ENCODE results near the gene PDRG1.

Gene PDRG1

DNA sequence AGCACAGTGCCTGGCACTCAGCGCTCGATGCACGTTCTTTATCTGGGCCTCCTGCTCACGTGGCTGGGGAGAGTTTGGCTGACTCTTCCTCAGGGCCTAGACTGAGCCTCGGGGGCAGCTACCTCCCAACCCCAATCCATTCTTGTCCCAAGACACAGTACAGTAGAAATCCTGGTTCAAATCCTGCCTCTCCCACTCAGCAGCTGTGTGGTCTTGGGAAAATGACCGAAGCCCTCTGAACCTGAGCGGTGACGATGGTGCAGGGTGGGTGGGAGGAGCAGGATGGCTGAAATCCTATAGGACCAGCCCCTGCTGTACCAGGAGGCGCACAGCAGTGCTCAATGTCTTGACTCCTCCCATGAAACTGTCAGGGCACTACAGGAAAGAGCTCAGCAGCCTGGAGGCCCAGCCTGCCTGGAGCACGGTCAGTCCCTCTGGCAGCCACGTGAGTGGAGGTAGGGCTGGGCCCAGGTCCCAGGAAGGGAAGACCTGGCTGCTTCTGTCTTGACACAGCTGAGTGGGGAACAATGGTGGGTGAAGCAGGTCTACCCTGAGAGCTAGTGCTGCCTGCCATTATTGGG is 31.5 kb downstream of the PDRG1 start:
- TF ChIP-seq TAF1 (IDR thresholded peaks at IDR 0.05; ENCODE audit: borderline replicate concordance, insufficient read depth, low read length) = no peak
- TF ChIP-seq POLR2AphosphoS5 (IDR thresholded peaks at IDR 0.05; ENCODE audit: low read depth, low read length) = no peak
- TF ChIP-seq, protein P1, sequence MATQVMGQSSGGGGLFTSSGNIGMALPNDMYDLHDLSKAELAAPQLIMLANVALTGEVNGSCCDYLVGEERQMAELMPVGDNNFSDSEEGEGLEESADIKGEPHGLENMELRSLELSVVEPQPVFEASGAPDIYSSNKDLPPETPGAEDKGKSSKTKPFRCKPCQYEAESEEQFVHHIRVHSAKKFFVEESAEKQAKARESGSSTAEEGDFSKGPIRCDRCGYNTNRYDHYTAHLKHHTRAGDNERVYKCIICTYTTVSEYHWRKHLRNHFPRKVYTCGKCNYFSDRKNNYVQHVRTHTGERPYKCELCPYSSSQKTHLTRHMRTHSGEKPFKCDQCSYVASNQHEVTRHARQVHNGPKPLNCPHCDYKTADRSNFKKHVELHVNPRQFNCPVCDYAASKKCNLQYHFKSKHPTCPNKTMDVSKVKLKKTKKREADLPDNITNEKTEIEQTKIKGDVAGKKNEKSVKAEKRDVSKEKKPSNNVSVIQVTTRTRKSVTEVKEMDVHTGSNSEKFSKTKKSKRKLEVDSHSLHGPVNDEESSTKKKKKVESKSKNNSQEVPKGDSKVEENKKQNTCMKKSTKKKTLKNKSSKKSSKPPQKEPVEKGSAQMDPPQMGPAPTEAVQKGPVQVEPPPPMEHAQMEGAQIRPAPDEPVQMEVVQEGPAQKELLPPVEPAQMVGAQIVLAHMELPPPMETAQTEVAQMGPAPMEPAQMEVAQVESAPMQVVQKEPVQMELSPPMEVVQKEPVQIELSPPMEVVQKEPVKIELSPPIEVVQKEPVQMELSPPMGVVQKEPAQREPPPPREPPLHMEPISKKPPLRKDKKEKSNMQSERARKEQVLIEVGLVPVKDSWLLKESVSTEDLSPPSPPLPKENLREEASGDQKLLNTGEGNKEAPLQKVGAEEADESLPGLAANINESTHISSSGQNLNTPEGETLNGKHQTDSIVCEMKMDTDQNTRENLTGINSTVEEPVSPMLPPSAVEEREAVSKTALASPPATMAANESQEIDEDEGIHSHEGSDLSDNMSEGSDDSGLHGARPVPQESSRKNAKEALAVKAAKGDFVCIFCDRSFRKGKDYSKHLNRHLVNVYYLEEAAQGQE (IDR thresholded peaks at IDR 0.05; ENCODE audit: insufficient read depth in 1 of 2, low read depth in 2 of 2, low read length in 2 of 2) = no peak
- no peak for TF ChIP-seq SIN3A (IDR thresholded peaks at IDR 0.05; ENCODE audit: borderline replicate concordance, insufficient read depth, low read length)
- no peak for TF ChIP-seq FOXP2 (optimal IDR thresholded peaks at IDR 0.05; ENCODE audit: borderline replicate concordance, extremely low read depth, extremely low read length, insufficient read depth)

DNA sequence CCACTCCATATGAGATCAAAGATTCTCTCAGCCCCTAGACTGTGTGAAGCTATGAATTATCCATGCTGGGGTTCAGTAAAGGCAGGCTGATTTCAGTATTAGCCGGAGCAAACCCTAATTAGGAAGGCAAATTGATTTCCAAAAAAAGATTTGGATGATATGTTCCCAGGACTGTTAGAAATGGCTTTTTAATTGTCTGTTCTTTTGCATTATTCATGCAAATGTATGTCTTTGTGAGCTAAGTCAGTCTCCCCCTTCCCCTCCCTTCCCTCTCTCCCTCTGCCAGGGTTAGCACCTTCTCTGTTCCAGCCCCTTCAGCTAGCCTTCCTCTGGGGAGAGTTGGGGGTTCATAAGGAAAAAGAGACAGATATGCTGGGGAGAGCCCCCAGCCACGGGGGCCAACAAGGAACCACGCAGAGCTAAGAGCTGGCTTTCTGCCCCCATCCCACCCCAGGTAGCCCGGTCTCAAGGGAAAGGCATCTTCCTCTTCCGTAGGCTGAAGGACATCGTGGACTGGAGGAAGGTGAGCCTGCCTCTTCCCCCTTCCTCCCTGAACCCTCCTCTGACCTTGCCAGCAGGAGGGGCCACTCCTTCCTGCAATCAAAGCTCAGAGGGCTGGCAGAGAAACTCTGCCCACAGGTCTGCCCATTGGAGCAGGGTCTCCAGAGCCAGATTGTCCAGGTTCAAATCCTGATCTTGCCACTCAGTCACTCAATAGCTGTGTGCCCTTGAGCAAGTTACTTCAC is 32.3 kb downstream of the PDRG1 start:
- no peak for TF ChIP-seq POLR2AphosphoS5 (IDR thresholded peaks at IDR 0.05; ENCODE audit: low read depth, low read length)
- TF ChIP-seq SIN3A (IDR thresholded peaks at IDR 0.05; ENCODE audit: borderline replicate concordance, insufficient read depth, low read length) = no peak
- TF ChIP-seq FOXP2 (optimal IDR thresholded peaks at IDR 0.05; ENCODE audit: borderline replicate concordance, extremely low read depth, extremely low read length, insufficient read depth) = no peak
- no peak for TF ChIP-seq TAF1 (IDR thresholded peaks at IDR 0.05; ENCODE audit: borderline replicate concordance, insufficient read depth, low read length)
- TF ChIP-seq, protein P1 (IDR thresholded peaks at IDR 0.05; ENCODE audit: insufficient read depth in 1 of 2, low read depth in 2 of 2, low read length in 2 of 2) = no peak

DNA sequence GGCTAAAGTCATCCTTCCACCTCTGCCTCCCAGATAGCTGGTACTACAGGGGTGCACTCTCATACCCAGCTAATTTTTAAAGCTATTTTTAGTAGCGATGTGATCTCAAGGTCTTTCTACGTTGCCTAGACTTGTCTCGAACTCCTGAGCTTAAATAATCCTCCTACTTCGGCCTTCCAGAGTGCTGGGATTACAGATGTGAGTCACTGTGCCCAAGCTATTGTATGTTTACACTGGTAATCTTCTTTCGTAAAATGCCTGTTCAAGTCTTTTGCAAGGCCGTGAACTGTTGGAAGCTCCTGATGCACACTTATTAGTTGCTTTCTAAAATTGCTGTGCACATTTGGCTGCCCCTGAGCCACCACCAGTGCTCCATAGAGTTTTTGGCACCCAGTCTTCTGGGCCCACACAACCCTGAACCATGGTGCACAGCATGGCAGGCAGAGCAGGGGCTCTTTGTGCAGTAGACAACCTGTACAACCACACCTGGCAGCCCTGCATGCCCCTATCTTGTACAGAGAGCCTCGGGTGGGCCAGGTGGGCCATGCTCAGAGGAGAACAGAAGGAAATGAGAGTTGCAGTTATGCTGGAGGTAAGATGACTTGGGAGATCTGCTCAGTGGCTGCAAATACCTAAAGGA is 33.3 kb downstream of the PDRG1 start:
- TF ChIP-seq, protein P1 (IDR thresholded peaks at IDR 0.05; ENCODE audit: insufficient read depth in 1 of 2, low read depth in 2 of 2, low read length in 2 of 2) = no peak

- TF ChIP-seq FOXP2 (optimal IDR thresholded peaks at IDR 0.05; ENCODE audit: borderline replicate concordance, extremely low read depth, extremely low read length, insufficient read depth) = no peak
- TF ChIP-seq TAF1 (IDR thresholded peaks at IDR 0.05; ENCODE audit: borderline replicate concordance, insufficient read depth, low read length) = no peak
- TF ChIP-seq SIN3A (IDR thresholded peaks at IDR 0.05; ENCODE audit: borderline replicate concordance, insufficient read depth, low read length) = no peak
- TF ChIP-seq, protein P1 (IDR thresholded peaks at IDR 0.05; ENCODE audit: insufficient read depth in 1 of 2, low read depth in 2 of 2, low read length in 2 of 2) = no peak
- no peak for TF ChIP-seq POLR2AphosphoS5 (IDR thresholded peaks at IDR 0.05; ENCODE audit: low read depth, low read length)
Observed at GRCh38 chr20:31916708-31917107, 35.1 kb downstream of the PDRG1 start.
